NCI-H146 (cell line): ENCODE data around the gene ANK3.

ENCODE experiments used
- DNase-seq: peaks from one replicate; lab custom pipeline; 2025; lab: John Stamatoyannopoulos, UW

ANK3 gene

GRCh38 chr10:60175441-60175971, 214.2 kb downstream of the ANK3 start:
- no peak for DNase-seq

- DNase-seq = peak; percentile 15
Observed at GRCh38 chr10:60172363-60172990, 217.2 kb downstream of the ANK3 start.

GRCh38 chr10:60171436-60172013, 218.2 kb downstream of the ANK3 start:
- DNase-seq = no peak

GRCh38 chr10:60170250-60170649, 219.4 kb downstream of the ANK3 start:
- DNase-seq = no peak

GRCh38 chr10:60169111-60169510, 220.6 kb downstream of the ANK3 start:
- no peak for DNase-seq

GRCh38 chr10:60167050-60167449, 222.6 kb downstream of the ANK3 start:
- no peak for DNase-seq

- no peak for DNase-seq
Observed at GRCh38 chr10:60163786-60164185, 225.9 kb downstream of the ANK3 start.

- no peak for DNase-seq
Observed at GRCh38 chr10:60162631-60163030, 227.0 kb downstream of the ANK3 start.

GRCh38 chr10:60155943-60156683, 233.6 kb downstream of the ANK3 start:
- DNase-seq = no peak

- DNase-seq = no peak
Observed at GRCh38 chr10:60155099-60155877, 234.4 kb downstream of the ANK3 start.

GRCh38 chr10:60149003-60149402, 240.7 kb downstream of the ANK3 start:
- DNase-seq = no peak

- DNase-seq = no peak
Observed at GRCh38 chr10:60148266-60148840, 241.3 kb downstream of the ANK3 start.

GRCh38 chr10:60147576-60148265, 242.0 kb downstream of the ANK3 start:
- DNase-seq = no peak

- no peak for DNase-seq
Observed at GRCh38 chr10:60147025-60147424, 242.7 kb downstream of the ANK3 start.

GRCh38 chr10:60144099-60144498, 245.6 kb downstream of the ANK3 start:
- no peak for DNase-seq

- DNase-seq = no peak
Observed at GRCh38 chr10:60142736-60143135, 246.9 kb downstream of the ANK3 start.

GRCh38 chr10:60141896-60142559, 247.6 kb downstream of the ANK3 start:
- no peak for DNase-seq

- peak; percentile 81 for DNase-seq
Observed at GRCh38 chr10:60140651-60141632, 248.7 kb downstream of the ANK3 start.

- no peak for DNase-seq
Observed at GRCh38 chr10:60139798-60140566, 249.7 kb downstream of the ANK3 start.
